Adrenal gland (tissue), 12 donors: Measurements from ENCODE around the gene NFIC. TPM values are rescaled to one million over a fixed set of nuclear protein-coding genes. Genes with fewer than 3 reads are reported as not detected.

Source experiments
- DNase-seq, 7 donors: peaks; one replicate each; pipeline ENCODE4 v3.0.0-alpha.2; 2019 to 2020
- H3K27ac ChIP-seq, 5 donors: fragments of 200-600 bp; sonication (generic) in 4 of 5; 1 replicate in 3 of 5; 2 replicates in 2 of 5; pipeline versions ENCODE4 v1.5.1 to v1.8.0; 2016 to 2020; ENCODE audit warnings: mild to moderate bottlenecking in 1 of 5
- H3K27me3 ChIP-seq: fragments of 200-600 bp; 2 replicates; pipeline ENCODE4 v1.8.0; 2021
- H3K36me3 ChIP-seq, 2 donors: fragments of 200-600 bp; replicated peaks in 1 of 2; 1 replicate in 1 of 2; 2 replicates in 1 of 2; pipeline versions ENCODE4 v1.5.1 to v1.8.0; 2018 to 2022
- H3K4me1 ChIP-seq, 2 donors: fragments of 200-600 bp; replicated peaks in 1 of 2; 1 replicate in 1 of 2; 2 replicates in 1 of 2; pipeline versions ENCODE4 v1.5.1 to v1.8.0; 2018 to 2021
- H3K4me3 ChIP-seq, 4 donors: fragments of 200-600 bp; sonication (generic) in 3 of 4; one replicate each; pipeline ENCODE4 v1.5.1; 2016 to 2018
- H3K9me3 ChIP-seq, 3 donors: fragments of 200-600 bp; sonication (generic) in 1 of 3; replicated peaks in 1 of 3; 1 replicate in 2 of 3; 2 replicates in 1 of 3; pipeline versions ENCODE4 v1.5.1 to v1.8.0; 2016 to 2021
- POLR2A ChIP-seq, 2 donors: fragments of 450-650 bp; IDR thresholded peaks; one replicate each; pipeline ENCODE4 v1.6.1; 2017; ENCODE audit warnings: antibody characterized with exemption in 2 of 2, mild to moderate bottlenecking in 2 of 2, moderate library complexity in 1 of 2
- WGBS, 4 donors: extraction: QIAGEN DNeasy Blood & Tissue Kit in 2 of 4; methylation state at CpG; one replicate each; pipeline versions ENCODE4 v1.1.5 to v1.1.7; 2013 to 2017; 5-methylcytosine and 5-hydroxymethylcytosine counted together
- intact Hi-C, 2 donors: fragments of 100-400 bp; cut with DNase I; formaldehyde crosslinking; loops; one replicate each; pipeline versions ENCODE4 v1.14.1 to v1.15.0; 2022 to 2023
- polyA plus RNA-seq, 3 donors: library from polyadenylated mRNA; stranded (reverse); fragments of 200-250 nt in 2 of 3; fragments of 350-450 nt in 1 of 3; fragmentation: Illumina TruSeq in 1 of 3; extraction: RNeasy Lipid Tissue Mini Kit (QIAGEN cat#74804) in 1 of 3; gene quantifications; one replicate each; pipeline ENCODE4 v1.2.3, GENCODE V29; 2013 to 2014
- total RNA-seq, 9 donors: library from RNA; depleted of rRNA in 4 of 9; stranded (reverse); fragments of >200 nt in 4 of 9; fragments of 120-200 nt in 1 of 9; fragmentation: NEBNext Ultra II Directional in 1 of 9; extraction: Animal tissue kit (Norgen Biotek cat#: 25700) in 1 of 9; gene quantifications; one replicate each; pipeline versions ENCODE4 v1.1.0 to v1.2.4, GENCODE V29; 2013 to 2023
- TF ChIP-seq, protein P1 (sequence below), 6 experiments: fragments of 450-650 bp in 4 of 6; fragments of 200-600 bp in 2 of 6; sonication (generic) in 1 of 6; IDR thresholded peaks; 1 replicate in 5 of 6; 2 replicates in 1 of 6; pipeline versions ENCODE4 v1.5.1 to v1.8.0; 2016 to 2021; ENCODE audit warnings: antibody characterized with exemption in 6 of 6, mild to moderate bottlenecking in 2 of 6, moderate library complexity in 1 of 6
- donor health status: healthy with polysubstance abuse.
- donor health status: Bipolar disorder and iron deficiency.
- donor health status: DM: yes; HTN: yes; CAD: no.
- donor health status: DM: no; HTN: no; CAD: no.
- donor health status: DM: no; HTN: no; CAD: no.
- donor health status: DM: yes; HTN: yes; CAD: no.

NFIC gene
- total and polyA plus RNA-seq, 12 donors = 3.5 to 329 (median 171) TPM

- Histone ChIP-seq H3K4me1 (peaks cover 60 to 81% of the 10 kb centered on the region in 2 donors), H3K36me3 (peaks cover 0 to 21% of the 10 kb centered on the region in 2 donors), H3K9me3 (no peaks in the 10 kb centered on the region), H3K27ac (peak overlapping the region; percentile 28 to 94 (median 91)), H3K27me3 (no peaks in the 10 kb centered on the region), H3K4me3 (peak overlapping the region in 1 of 4 donors; percentile 21)
- TF ChIP-seq POLR2A (IDR thresholded peaks at IDR 0.05) = no peak
- TF ChIP-seq, protein P1, sequence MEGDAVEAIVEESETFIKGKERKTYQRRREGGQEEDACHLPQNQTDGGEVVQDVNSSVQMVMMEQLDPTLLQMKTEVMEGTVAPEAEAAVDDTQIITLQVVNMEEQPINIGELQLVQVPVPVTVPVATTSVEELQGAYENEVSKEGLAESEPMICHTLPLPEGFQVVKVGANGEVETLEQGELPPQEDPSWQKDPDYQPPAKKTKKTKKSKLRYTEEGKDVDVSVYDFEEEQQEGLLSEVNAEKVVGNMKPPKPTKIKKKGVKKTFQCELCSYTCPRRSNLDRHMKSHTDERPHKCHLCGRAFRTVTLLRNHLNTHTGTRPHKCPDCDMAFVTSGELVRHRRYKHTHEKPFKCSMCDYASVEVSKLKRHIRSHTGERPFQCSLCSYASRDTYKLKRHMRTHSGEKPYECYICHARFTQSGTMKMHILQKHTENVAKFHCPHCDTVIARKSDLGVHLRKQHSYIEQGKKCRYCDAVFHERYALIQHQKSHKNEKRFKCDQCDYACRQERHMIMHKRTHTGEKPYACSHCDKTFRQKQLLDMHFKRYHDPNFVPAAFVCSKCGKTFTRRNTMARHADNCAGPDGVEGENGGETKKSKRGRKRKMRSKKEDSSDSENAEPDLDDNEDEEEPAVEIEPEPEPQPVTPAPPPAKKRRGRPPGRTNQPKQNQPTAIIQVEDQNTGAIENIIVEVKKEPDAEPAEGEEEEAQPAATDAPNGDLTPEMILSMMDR (IDR thresholded peaks at IDR 0.05) = peak in 2 of 6 experiments; percentile 3 to 17
- intact Hi-C loops = no loop called here
- peak; percentile 61 to 86 (median 80) for DNase-seq
- WGBS, 4 donors = 46 to 77% (median 59%) methylated on average over 56 to 59 of the region's 59 CpGs
Observed at GRCh38 chr19:3381701-3382372, 15.5 kb downstream of the NFIC start.

DNA sequence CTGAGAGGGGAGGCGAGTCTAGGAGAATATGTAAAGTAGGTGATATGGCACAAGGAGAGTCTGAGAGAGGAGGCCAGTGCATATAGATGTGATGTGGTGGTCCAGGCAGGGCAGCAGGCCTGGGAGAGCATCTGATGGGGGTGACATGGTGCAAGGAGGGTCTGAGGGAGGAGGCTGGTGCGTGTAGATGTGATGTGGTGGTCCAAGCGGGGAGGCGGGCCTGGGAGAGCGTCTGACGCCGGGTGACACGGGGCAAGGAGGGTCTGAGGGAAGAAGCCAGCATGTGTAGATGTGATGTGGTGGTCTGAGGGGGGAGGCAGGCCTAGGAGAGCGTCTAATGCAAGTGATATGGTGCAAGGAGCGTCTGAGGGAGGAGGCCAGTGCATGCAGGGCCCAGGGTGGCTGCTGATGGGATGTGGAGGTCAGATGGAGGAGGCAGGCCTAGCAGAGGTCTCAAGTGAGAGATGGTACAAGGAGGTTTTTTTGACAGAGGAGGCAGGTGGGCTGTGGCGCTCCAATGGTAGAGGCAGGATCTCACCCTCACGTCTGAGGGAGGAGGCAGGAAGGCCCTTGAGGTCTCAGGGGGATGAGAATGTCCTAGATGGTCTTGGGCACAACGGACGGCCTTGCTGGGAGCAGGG is 16.2 kb downstream of the NFIC start:
- intact Hi-C loops = no loop called here
- DNase-seq = no peak
- peak overlapping the region; percentile 28 to 94 (median 91) for H3K27ac ChIP-seq
- H3K9me3 ChIP-seq = no peaks in the 10 kb centered on the region
- peaks cover 65 to 86% of the 10 kb centered on the region in 2 donors for H3K4me1 ChIP-seq
- no peaks in the 10 kb centered on the region for H3K27me3 ChIP-seq
- WGBS, 4 donors = 77 to 80% (median 78%) methylated on average over 14 of the region's 14 CpGs
- H3K36me3 ChIP-seq = peaks cover 0 to 21% of the 10 kb centered on the region in 2 donors
- TF ChIP-seq POLR2A (IDR thresholded peaks at IDR 0.05) = no peak
- TF ChIP-seq, protein P1 (IDR thresholded peaks at IDR 0.05) = no peak
- H3K4me3 ChIP-seq = peak overlapping the region in 1 of 4 donors; percentile 24

DNA sequence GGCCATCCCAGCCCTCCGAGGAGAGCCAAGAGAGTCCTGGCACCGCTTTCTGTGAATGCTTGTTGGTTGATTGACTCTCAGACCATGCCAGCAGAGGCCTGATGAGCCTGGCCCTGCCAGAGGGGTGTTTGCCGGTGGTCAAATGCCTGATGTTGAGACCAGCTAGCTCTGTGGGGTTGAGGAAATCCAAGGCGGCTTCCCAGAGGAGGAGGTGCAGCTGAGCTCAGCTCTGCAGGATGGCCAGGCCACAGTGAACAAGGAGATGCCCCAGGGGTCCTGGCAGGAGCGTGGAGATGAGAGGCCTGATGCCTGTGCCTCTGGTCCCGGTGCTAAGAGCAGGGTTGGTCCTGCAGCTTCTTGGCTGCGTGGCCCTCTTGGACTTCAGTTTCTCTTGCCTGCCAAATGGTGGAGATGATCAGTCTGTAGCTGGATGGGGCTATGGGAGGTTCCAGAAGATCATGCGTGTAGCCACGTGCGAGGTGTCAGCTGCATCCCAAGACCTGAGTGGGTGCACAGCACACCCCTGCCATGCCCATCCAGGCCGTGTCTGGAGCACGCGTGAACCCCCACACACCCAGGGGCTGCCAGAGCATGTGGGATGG is 16.8 kb downstream of the NFIC start:
- peak in 6 of 7 donors; percentile 54 to 81 (median 68) for DNase-seq
- H3K4me3 ChIP-seq = peak overlapping the region in 1 of 4 donors; percentile 24
- H3K36me3 ChIP-seq = peaks cover 0 to 21% of the 10 kb centered on the region in 2 donors
- intact Hi-C loops = no loop called here
- TF ChIP-seq, protein P1 (IDR thresholded peaks at IDR 0.05) = no peak
- TF ChIP-seq POLR2A (IDR thresholded peaks at IDR 0.05) = peak in 1 of 2 donors; percentile 44
- no peaks in the 10 kb centered on the region for H3K27me3 ChIP-seq
- H3K27ac ChIP-seq = peak overlapping the region in 4 of 5 donors; percentile 30 to 94 (median 92)
- H3K9me3 ChIP-seq = no peaks in the 10 kb centered on the region
- 32 to 56% (median 48%) methylated on average over 4 to 13 of the region's 13 CpGs for WGBS, 4 donors
- peaks cover 71 to 91% of the 10 kb centered on the region in 2 donors for H3K4me1 ChIP-seq
